Endodermal cell (in vitro differentiated cells): Measurements from ENCODE around the gene BEND3. TPM values are rescaled to one million over a fixed set of nuclear protein-coding genes. Genes with fewer than 3 reads are reported as not detected.
A peak's percentile ranks its signal among the peaks of the same experiment; 100 is the strongest.
"Not testable (repeated sequence)": the region's sequence is repeated elsewhere in the genome, so short reads cannot be mapped to it uniquely, and the experiment has no call there.

ENCODE experiments used
- DNase-seq: peaks from one replicate; pipeline ENCODE4 v3.0.0-alpha.2; 2017
- H3K27ac ChIP-seq: 2 replicates; pipeline ENCODE4 v1.5.1; 2013; ENCODE audit warnings: mild to moderate bottlenecking, low read depth, low read length, moderate library complexity
- H3K27me3 ChIP-seq: 2 replicates; pipeline ENCODE4 v1.6.1; 2013; ENCODE audit warnings: mild to moderate bottlenecking, low read length, moderate library complexity; ENCODE audit not compliant: insufficient read depth, control insufficient read depth, poor library complexity, severe bottlenecking
- H3K36me3 ChIP-seq: 2 replicates; pipeline ENCODE4 v1.7.0; 2013; ENCODE audit warnings: mild to moderate bottlenecking, low read length, moderate library complexity; ENCODE audit not compliant: control insufficient read depth, insufficient read depth
- H3K4me1 ChIP-seq: one replicate; pipeline ENCODE4 v1.7.0; 2013; ENCODE audit warnings: low read length; ENCODE audit not compliant: control insufficient read depth, insufficient read depth
- H3K4me3 ChIP-seq: 2 replicates; pipeline ENCODE4 v1.5.1; 2013; ENCODE audit warnings: mild to moderate bottlenecking, low read length, moderate library complexity
- H3K9ac ChIP-seq: 2 replicates; pipeline ENCODE4 v1.6.1; 2013; ENCODE audit warnings: mild to moderate bottlenecking, low read length, moderate library complexity; ENCODE audit not compliant: poor library complexity, severe bottlenecking; ENCODE audit errors: extremely low read depth
- H3K9me3 ChIP-seq: 2 replicates; pipeline ENCODE4 v1.6.1; 2013; ENCODE audit warnings: mild to moderate bottlenecking, low read length, moderate library complexity; ENCODE audit not compliant: control insufficient read depth
- H3K27ac Mint-ChIP-seq: 2 replicates; pipeline ENCODE4 v1.8.0; 2020; ENCODE audit warnings: mixed read lengths
- H3K27me3 Mint-ChIP-seq: 2 replicates; pipeline ENCODE4 v1.8.0; 2021; ENCODE audit warnings: mild to moderate bottlenecking, mixed read lengths; ENCODE audit not compliant: insufficient read depth
- H3K36me3 Mint-ChIP-seq: 2 replicates; pipeline ENCODE4 v1.8.0; 2020; ENCODE audit warnings: low read depth, mixed read lengths
- H3K4me1 Mint-ChIP-seq: 2 replicates; pipeline ENCODE4 v1.8.0; 2020; ENCODE audit warnings: mixed read lengths
- H3K4me3 Mint-ChIP-seq: 2 replicates; pipeline ENCODE4 v1.8.0; 2020; ENCODE audit warnings: mild to moderate bottlenecking, moderate library complexity, mixed read lengths
- H3K9me3 Mint-ChIP-seq: 2 replicates; pipeline ENCODE4 v1.8.0; 2020; ENCODE audit warnings: mild to moderate bottlenecking, mixed read lengths
- WGBS, 2 experiments: methylation state at CpG; one replicate each; pipeline versions ENCODE4 v1.1.5 to v1.1.7; 2013; ENCODE audit warnings: missing lambda C conversion rate in 2 of 2, mixed read lengths in 1 of 2; ENCODE audit not compliant: insufficient coverage in 1 of 2, insufficient read length in 1 of 2; 5-methylcytosine and 5-hydroxymethylcytosine counted together
- total RNA-seq, 2 donors: library from RNA; stranded (reverse); fragmentation: NEBNext Ultra II Directional in 1 of 2; extraction: Animal tissue kit (Norgen Biotek cat#: 25700) in 1 of 2; gene quantifications; 2 replicates in 1 of 2; 3 replicates in 1 of 2; pipeline ENCODE4 v1.2.1, GENCODE V29; 2021
- TF ChIP-seq, protein P1 (sequence below): fragments of 200-600 bp; sonication (generic); conservative IDR thresholded peaks from 2 replicates; pipeline ENCODE4 v1.5.0; 2021; ENCODE audit warnings: antibody characterized with exemption, mild to moderate bottlenecking

BEND3 gene
- total RNA-seq, 2 donors from 2014 or later = 18.0 to 28.6 TPM

DNA sequence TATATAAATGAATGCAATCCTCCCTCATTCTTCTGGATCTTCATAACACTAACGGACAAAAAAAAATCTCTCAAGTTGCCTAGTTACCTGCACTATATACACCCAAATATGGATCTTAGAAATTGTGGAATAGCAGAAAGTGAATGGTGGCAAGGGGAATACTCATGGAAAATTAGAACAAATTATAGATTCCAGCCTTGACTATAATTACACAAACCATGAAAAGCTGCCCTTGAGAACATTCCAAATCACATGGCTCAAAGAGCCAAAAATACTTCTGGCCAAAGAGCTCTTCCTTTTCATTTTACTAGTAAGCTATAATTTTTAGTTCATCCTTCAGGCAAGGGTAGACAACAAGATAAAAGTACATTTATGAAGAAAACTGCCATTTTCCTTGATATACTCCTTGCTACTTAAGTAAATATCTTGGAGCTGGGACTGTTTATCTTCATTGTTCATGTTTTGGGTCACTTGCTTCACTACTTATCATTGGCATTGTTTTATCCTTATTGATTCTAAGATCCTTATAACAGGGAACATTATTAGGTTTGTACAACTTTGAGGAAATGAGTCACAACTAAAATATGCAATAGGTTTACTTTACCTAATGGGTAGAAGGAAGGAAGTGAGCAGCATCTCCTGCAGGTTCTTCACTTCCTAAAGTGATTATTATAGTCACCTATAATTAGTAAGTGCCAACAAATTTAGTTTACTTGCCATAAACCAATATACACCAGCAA, 93.7 kb downstream of the BEND3 start:
- no CpG with 5 or more reads among the region's 1 CpG for WGBS, 2 experiments
- Histone ChIP-seq H3K36me3 (no peaks in the 10 kb centered on the region), H3K9me3 (no peaks in the 10 kb centered on the region), H3K27ac (no peak overlapping the region), H3K9ac (no peak overlapping the region), H3K4me3 (no peak overlapping the region), H3K4me1 (no peaks in the 10 kb centered on the region), H3K27me3 (no peaks in the 10 kb centered on the region)
- TF ChIP-seq, protein P1, sequence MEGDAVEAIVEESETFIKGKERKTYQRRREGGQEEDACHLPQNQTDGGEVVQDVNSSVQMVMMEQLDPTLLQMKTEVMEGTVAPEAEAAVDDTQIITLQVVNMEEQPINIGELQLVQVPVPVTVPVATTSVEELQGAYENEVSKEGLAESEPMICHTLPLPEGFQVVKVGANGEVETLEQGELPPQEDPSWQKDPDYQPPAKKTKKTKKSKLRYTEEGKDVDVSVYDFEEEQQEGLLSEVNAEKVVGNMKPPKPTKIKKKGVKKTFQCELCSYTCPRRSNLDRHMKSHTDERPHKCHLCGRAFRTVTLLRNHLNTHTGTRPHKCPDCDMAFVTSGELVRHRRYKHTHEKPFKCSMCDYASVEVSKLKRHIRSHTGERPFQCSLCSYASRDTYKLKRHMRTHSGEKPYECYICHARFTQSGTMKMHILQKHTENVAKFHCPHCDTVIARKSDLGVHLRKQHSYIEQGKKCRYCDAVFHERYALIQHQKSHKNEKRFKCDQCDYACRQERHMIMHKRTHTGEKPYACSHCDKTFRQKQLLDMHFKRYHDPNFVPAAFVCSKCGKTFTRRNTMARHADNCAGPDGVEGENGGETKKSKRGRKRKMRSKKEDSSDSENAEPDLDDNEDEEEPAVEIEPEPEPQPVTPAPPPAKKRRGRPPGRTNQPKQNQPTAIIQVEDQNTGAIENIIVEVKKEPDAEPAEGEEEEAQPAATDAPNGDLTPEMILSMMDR = no peak
- H3K36me3 Mint-ChIP-seq = no peaks in the 10 kb centered on the region
- H3K4me1 Mint-ChIP-seq = no peaks in the 10 kb centered on the region
- no peaks in the 10 kb centered on the region for H3K9me3 Mint-ChIP-seq
- H3K27ac Mint-ChIP-seq = no peak overlapping the region
- no peak overlapping the region for H3K4me3 Mint-ChIP-seq
- H3K27me3 Mint-ChIP-seq = no peaks in the 10 kb centered on the region
- no peak for DNase-seq

DNA sequence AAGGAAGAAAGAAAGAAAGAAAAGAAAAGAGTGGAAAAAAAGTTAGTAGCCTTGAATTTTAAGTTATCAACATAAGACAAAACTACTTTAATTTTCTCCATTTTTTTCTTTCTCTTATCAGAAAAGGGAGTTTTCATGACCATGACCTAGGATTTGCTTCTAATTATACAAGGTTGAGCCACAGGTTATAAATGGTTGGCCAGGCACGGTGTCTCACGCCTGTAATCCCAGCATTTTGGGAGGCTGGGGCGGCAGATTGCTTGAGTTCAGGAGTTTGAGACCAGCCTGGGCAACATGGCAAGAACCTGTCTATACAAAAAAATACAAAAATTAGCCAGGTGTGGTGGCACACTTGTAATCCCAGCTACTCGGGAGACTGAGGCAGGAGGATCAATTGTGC, 95.1 kb downstream of the BEND3 start:
- Histone ChIP-seq H3K27me3 (no peaks in the 10 kb centered on the region), H3K4me1 (no peaks in the 10 kb centered on the region), H3K9ac (no peak overlapping the region), H3K9me3 (no peaks in the 10 kb centered on the region), H3K27ac (no peak overlapping the region), H3K4me3 (no peak overlapping the region), H3K36me3 (no peaks in the 10 kb centered on the region)
- Mint-ChIP-seq H3K27ac (no peak overlapping the region), H3K4me3 (no peak overlapping the region), H3K9me3 (no peaks in the 10 kb centered on the region), H3K4me1 (no peaks in the 10 kb centered on the region), H3K27me3 (no peaks in the 10 kb centered on the region), H3K36me3 (no peaks in the 10 kb centered on the region)
- TF ChIP-seq, protein P1 = no peak
- no peak for DNase-seq
- WGBS, 2 experiments = 94 to 100% methylated on average over 4 of the region's 4 CpGs

DNA sequence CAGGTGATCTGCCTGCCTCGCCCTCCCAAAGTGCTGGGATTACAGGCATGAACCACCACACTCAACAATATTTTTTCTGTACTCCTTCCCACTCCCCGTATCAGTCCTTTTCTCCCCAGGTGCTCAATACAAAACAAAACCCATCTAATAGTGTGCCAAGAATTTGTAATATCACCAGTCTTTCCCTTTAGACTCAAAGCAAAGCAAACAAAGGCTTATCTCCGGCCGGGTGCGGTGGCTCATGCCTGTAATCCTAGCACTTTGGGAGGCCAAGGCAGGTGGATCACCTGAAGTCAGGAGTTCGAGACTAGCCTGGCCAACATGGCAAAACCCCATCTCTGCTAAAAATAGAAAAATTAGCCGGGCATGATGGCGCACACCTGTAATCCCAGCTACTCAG, 95.7 kb downstream of the BEND3 start:
- H3K4me1 Mint-ChIP-seq, H3K9me3 ChIP-seq: not testable (repeated sequence)
- 94 to 95% methylated on average over 8 of the region's 8 CpGs for WGBS, 2 experiments

DNA sequence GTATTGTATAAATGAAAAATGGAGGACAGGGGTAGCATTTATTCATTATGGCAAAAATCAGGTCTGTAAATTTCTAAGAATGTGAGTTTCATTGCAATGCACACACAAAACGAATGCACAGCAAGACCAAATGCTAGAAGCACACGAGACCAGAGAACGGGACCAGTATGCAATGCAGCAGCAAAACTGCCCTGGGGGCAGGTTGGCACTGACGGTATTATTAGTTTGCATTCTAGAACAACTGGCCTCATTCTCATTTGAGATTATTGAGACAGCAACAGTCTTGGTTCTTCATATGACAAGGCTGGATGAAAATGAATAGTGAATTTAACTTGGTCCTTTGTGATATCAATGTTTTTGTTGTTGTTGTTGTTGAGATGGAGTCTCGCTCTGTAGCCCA, 96.3 kb downstream of the BEND3 start:
- peak overlapping the region; percentile 36 for H3K27ac Mint-ChIP-seq
- no peak for DNase-seq
- Histone ChIP-seq H3K9me3 (no peaks in the 10 kb centered on the region), H3K4me3 (no peak overlapping the region), H3K27ac (no peak overlapping the region), H3K27me3 (no peaks in the 10 kb centered on the region), H3K4me1 (no peaks in the 10 kb centered on the region), H3K9ac (no peak overlapping the region), H3K36me3 (no peaks in the 10 kb centered on the region)
- H3K4me3 Mint-ChIP-seq = no peak overlapping the region
- WGBS, 2 experiments = 94 to 96% methylated on average over 4 to 5 of the region's 5 CpGs
- no peaks in the 10 kb centered on the region for H3K27me3 Mint-ChIP-seq
- no peaks in the 10 kb centered on the region for H3K4me1 Mint-ChIP-seq
- no peaks in the 10 kb centered on the region for H3K36me3 Mint-ChIP-seq
- TF ChIP-seq, protein P1 = no peak
- H3K9me3 Mint-ChIP-seq = no peaks in the 10 kb centered on the region

More for the DNA sequence above, 95.7 kb downstream of the BEND3 start:
- H3K36me3 ChIP-seq, H3K36me3 Mint-ChIP-seq, H3K4me1 ChIP-seq, H3K27me3 ChIP-seq, H3K27ac ChIP-seq, H3K9ac ChIP-seq, DNase-seq, H3K27me3 Mint-ChIP-seq, H3K4me3 ChIP-seq, H3K4me3 Mint-ChIP-seq, H3K9me3 Mint-ChIP-seq, H3K27ac Mint-ChIP-seq: not testable (repeated sequence)
